Esophagus muscularis mucosa (tissue), 4 donors: ENCODE measurements around the gene VGLL4.

Experiments used
- CTCF ChIP-seq, 3 experiments: fragments of 200-600 bp in 2 of 3; fragments of 450-650 bp in 1 of 3; sonication (generic) in 2 of 3; IDR thresholded peaks; one replicate each; pipeline ENCODE4 v1.5.1; 2017 to 2019; ENCODE audit warnings: antibody characterized with exemption in 3 of 3, mild to moderate bottlenecking in 2 of 3, moderate library complexity in 1 of 3
- EP300 ChIP-seq: sonication (generic); formaldehyde crosslinking; IDR thresholded peaks from one replicate; pipeline ENCODE4 v1.6.1; 2017; ENCODE audit warnings: antibody characterized with exemption
- POLR2A ChIP-seq: fragments of 450-650 bp; IDR thresholded peaks from one replicate; pipeline ENCODE4 v1.6.1; 2017; ENCODE audit warnings: antibody characterized with exemption, moderate library complexity, mild to moderate bottlenecking, low read depth

DNA sequence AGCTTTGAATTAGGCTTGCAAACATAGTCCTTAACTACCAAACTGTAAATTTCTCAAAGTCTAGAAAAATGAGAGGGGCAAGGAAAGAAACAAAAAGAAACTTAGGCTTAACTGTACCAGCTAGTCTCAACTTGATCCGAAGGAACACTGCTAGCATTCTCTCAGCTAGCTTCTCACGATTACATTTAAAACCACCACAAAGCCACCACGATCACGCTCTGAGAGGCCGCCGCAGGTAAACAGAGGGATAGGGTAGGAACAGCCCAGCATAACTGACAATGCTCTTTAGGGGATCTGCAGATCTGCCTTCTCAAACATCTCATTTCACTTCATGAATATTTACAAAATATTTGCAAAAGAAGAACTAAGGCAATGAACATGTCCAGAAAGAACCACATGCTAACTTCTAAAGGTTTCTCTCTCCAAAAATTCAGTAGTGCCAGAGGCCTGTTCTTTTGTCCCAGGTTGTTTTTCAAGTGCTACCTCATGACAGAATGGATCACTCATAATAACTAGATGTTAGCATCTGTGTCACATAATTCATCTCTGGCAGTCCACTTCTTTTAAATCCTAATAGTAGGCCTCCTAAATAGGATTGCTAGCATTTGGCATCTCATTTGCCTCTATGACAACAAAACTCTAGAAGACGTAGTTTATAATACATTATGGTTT lies 18.9 kb downstream of the VGLL4 start:
- TF ChIP-seq CTCF (IDR thresholded peaks at IDR 0.05) (no peak), POLR2A (no peak), EP300 (no peak)
